Measurements from ENCODE around the gene TSHZ2. TPM values are rescaled to one million over a fixed set of nuclear protein-coding genes. Genes with fewer than 3 reads are reported as not detected.
"Not testable (repeated sequence)": the region's sequence is repeated elsewhere in the genome, so short reads cannot be mapped to it uniquely, and the experiment has no call there.

Gene TSHZ2
- polyA plus RNA-seq, 1 donor from 2014 or later = 4.6 TPM

DNA sequence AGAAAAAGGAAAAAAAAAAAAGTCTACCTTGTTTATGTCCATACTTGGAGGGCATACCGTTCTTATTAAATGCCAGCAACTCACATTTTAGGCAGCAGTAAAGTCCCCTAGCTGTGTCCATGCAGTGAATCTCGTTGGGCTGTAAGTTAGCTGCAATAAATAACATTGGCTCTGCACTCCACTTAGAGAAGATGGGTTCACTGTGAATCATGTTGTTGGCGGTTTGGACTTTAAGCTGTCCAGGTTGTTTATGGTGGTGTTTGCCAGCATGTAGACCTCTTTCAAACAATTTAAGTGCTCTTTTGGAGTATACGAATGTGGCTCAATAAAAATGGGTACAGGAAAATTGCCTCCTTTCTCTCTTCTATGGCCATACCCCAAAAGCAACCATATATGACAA lies 494.1 kb downstream of the TSHZ2 start:
- no peak overlapping the region for H3K27ac ChIP-seq (ENCODE audit: low read length)
- no peak overlapping the region for H2AFZ ChIP-seq (ENCODE audit: low read depth, low read length)
- H3K79me2 ChIP-seq (replicated peaks; ENCODE audit: insufficient read depth, low read length) = no peaks in the 10 kb centered on the region
- H3K9me3 ChIP-seq (ENCODE audit: low read length) = no peaks in the 10 kb centered on the region
- H4K20me1 ChIP-seq (ENCODE audit: insufficient read depth) = no peaks in the 10 kb centered on the region
- H3K9me2 ChIP-seq (ENCODE audit: insufficient read depth, low read length) = no peaks in the 10 kb centered on the region
- TF ChIP-seq, protein P1, sequence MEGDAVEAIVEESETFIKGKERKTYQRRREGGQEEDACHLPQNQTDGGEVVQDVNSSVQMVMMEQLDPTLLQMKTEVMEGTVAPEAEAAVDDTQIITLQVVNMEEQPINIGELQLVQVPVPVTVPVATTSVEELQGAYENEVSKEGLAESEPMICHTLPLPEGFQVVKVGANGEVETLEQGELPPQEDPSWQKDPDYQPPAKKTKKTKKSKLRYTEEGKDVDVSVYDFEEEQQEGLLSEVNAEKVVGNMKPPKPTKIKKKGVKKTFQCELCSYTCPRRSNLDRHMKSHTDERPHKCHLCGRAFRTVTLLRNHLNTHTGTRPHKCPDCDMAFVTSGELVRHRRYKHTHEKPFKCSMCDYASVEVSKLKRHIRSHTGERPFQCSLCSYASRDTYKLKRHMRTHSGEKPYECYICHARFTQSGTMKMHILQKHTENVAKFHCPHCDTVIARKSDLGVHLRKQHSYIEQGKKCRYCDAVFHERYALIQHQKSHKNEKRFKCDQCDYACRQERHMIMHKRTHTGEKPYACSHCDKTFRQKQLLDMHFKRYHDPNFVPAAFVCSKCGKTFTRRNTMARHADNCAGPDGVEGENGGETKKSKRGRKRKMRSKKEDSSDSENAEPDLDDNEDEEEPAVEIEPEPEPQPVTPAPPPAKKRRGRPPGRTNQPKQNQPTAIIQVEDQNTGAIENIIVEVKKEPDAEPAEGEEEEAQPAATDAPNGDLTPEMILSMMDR (IDR thresholded peaks at IDR 0.05; ENCODE audit: poor library complexity, severe bottlenecking) = no peak
- no peak for TF ChIP-seq POLR2AphosphoS5 (IDR thresholded peaks at IDR 0.05)
- no peak for TF ChIP-seq RAD21 (conservative IDR thresholded peaks at IDR 0.05)
- no peak for TF ChIP-seq TAF1 (IDR thresholded peaks at IDR 0.05; ENCODE audit: low read depth)
- TF ChIP-seq, protein P2, sequence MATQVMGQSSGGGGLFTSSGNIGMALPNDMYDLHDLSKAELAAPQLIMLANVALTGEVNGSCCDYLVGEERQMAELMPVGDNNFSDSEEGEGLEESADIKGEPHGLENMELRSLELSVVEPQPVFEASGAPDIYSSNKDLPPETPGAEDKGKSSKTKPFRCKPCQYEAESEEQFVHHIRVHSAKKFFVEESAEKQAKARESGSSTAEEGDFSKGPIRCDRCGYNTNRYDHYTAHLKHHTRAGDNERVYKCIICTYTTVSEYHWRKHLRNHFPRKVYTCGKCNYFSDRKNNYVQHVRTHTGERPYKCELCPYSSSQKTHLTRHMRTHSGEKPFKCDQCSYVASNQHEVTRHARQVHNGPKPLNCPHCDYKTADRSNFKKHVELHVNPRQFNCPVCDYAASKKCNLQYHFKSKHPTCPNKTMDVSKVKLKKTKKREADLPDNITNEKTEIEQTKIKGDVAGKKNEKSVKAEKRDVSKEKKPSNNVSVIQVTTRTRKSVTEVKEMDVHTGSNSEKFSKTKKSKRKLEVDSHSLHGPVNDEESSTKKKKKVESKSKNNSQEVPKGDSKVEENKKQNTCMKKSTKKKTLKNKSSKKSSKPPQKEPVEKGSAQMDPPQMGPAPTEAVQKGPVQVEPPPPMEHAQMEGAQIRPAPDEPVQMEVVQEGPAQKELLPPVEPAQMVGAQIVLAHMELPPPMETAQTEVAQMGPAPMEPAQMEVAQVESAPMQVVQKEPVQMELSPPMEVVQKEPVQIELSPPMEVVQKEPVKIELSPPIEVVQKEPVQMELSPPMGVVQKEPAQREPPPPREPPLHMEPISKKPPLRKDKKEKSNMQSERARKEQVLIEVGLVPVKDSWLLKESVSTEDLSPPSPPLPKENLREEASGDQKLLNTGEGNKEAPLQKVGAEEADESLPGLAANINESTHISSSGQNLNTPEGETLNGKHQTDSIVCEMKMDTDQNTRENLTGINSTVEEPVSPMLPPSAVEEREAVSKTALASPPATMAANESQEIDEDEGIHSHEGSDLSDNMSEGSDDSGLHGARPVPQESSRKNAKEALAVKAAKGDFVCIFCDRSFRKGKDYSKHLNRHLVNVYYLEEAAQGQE (IDR thresholded peaks at IDR 0.05; ENCODE audit: borderline replicate concordance) = no peak
- TF ChIP-seq SMC3 (conservative IDR thresholded peaks at IDR 0.05; ENCODE audit: poor library complexity) = no peak
- TF ChIP-seq EP300 (conservative IDR thresholded peaks at IDR 0.05; ENCODE audit: poor library complexity, severe bottlenecking) = no peak
- no peak for TF ChIP-seq EZH2 (IDR thresholded peaks at IDR 0.05; ENCODE audit: borderline replicate concordance, insufficient read depth, low read length, poor library complexity, severe bottlenecking)
- no peaks in the 10 kb centered on the region for H3K27me3 ChIP-seq (ENCODE audit: insufficient read depth, low read depth, low read length)
- H3K4me2 ChIP-seq (ENCODE audit: low read length) = no peak overlapping the region
- H3F3A ChIP-seq (ENCODE audit: insufficient read depth, low read length, poor library complexity, severe bottlenecking) = no peaks in the 10 kb centered on the region
- H3K4me3 ChIP-seq (ENCODE audit: low read length) = no peak overlapping the region
- no peaks in the 10 kb centered on the region for H3K36me3 ChIP-seq (ENCODE audit: insufficient read depth, low read length)
- H3K9ac ChIP-seq (ENCODE audit: low read length) = no peak overlapping the region

DNA sequence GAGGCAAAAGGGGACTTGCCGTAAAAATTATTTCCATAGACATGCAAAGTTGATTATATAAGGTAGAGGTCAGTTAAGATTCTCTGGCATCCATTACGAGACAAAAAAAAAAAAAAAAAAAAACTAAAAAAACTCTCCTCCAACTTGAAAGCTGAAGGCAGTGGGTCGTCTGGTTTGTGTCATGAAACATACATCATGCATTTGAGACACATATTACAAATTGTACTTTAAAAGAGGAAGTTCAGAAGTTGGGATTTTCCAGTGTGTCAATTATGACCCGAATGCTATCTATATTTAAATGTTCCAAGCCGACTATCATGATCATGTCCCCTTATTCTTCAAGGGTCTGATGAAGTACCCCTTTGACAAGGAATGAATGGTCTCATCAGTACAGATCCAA lies 496.4 kb downstream of the TSHZ2 start:
- TF ChIP-seq POLR2AphosphoS5 (IDR thresholded peaks at IDR 0.05) (no peak), EZH2 (IDR thresholded peaks at IDR 0.05; ENCODE audit: borderline replicate concordance, insufficient read depth, low read length, poor library complexity, severe bottlenecking) (no peak), EP300 (conservative IDR thresholded peaks at IDR 0.05; ENCODE audit: poor library complexity, severe bottlenecking) (no peak), MXI1 (conservative IDR thresholded peaks at IDR 0.05; ENCODE audit: poor library complexity, severe bottlenecking) (no peak), RAD21 (conservative IDR thresholded peaks at IDR 0.05) (no peak), TAF1 (IDR thresholded peaks at IDR 0.05; ENCODE audit: low read depth) (no peak), SMC3 (conservative IDR thresholded peaks at IDR 0.05; ENCODE audit: poor library complexity) (no peak)
- TF ChIP-seq, protein P2 (IDR thresholded peaks at IDR 0.05; ENCODE audit: borderline replicate concordance) = no peak
- TF ChIP-seq, protein P1 (IDR thresholded peaks at IDR 0.05; ENCODE audit: poor library complexity, severe bottlenecking) = no peak
- Histone ChIP-seq H4K20me1 (ENCODE audit: insufficient read depth) (no peaks in the 10 kb centered on the region), H3K79me2 (replicated peaks; ENCODE audit: insufficient read depth, low read length) (no peaks in the 10 kb centered on the region), H3K36me3 (ENCODE audit: insufficient read depth, low read length) (no peaks in the 10 kb centered on the region), H3K9me2 (ENCODE audit: insufficient read depth, low read length) (no peaks in the 10 kb centered on the region), H3K27ac (ENCODE audit: low read length) (no peak overlapping the region), H3F3A (ENCODE audit: insufficient read depth, low read length, poor library complexity, severe bottlenecking) (no peaks in the 10 kb centered on the region), H3K27me3 (ENCODE audit: insufficient read depth, low read depth, low read length) (no peaks in the 10 kb centered on the region), H3K9ac (ENCODE audit: low read length) (no peak overlapping the region), H3K9me3 (ENCODE audit: low read length) (no peaks in the 10 kb centered on the region), H3K4me3 (ENCODE audit: low read length) (no peak overlapping the region), H2AFZ (ENCODE audit: low read depth, low read length) (no peak overlapping the region), H3K4me2 (ENCODE audit: low read length) (no peak overlapping the region)

DNA sequence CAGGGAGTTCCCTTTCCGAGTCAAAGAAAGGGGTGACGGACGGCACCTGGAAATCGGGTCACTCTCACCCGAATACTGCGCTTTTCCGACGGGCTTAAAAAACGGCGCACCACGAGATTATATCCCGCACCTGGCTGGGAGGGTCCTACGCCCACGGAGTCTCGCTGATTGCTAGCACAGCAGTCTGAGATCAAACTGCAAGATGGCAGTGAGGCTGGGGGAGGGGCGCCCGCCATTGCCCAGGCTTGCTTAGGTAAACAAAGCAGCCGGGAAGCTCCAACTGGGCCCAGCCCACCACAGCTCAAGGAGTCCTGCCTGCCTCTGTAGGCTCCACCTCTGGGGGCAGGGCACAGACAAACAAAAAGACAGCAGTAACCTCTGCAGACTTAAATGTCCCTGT lies 500.7 kb downstream of the TSHZ2 start:
- not testable (repeated sequence) for H3K9ac ChIP-seq (ENCODE audit: low read length); H2AFZ ChIP-seq (ENCODE audit: low read depth, low read length); H3K36me3 ChIP-seq (ENCODE audit: insufficient read depth, low read length); H3K79me2 ChIP-seq (replicated peaks; ENCODE audit: insufficient read depth, low read length); H3K9me3 ChIP-seq (ENCODE audit: low read length); H3K9me2 ChIP-seq (ENCODE audit: insufficient read depth, low read length); H3F3A ChIP-seq (ENCODE audit: insufficient read depth, low read length, poor library complexity, severe bottlenecking); H3K4me2 ChIP-seq (ENCODE audit: low read length); H3K27me3 ChIP-seq (ENCODE audit: insufficient read depth, low read depth, low read length); H3K4me3 ChIP-seq (ENCODE audit: low read length); H4K20me1 ChIP-seq (ENCODE audit: insufficient read depth); H3K27ac ChIP-seq (ENCODE audit: low read length)
